GM21717 (cell line): ENCODE data around the gene AIFM2.
"Not testable (repeated sequence)": the region's sequence is repeated elsewhere in the genome, so short reads cannot be mapped to it uniquely, and the experiment has no call there.

Experiments
- ATAC-seq: cut with Tn5 transposase; IDR thresholded peaks from one replicate; pipeline ENCODE4 v1.9.1; 2021; ENCODE audit warnings: mild to moderate bottlenecking, moderate library complexity; ENCODE audit not compliant: unreplicated experiment

AIFM2 gene

GRCh38 chr10:70123817-70124216 is 8.8 kb downstream of the AIFM2 start:
- no peak for ATAC-seq

- ATAC-seq, result not testable (repeated sequence)
Observed at GRCh38 chr10:70123166-70123565, 9.5 kb downstream of the AIFM2 start.

DNA sequence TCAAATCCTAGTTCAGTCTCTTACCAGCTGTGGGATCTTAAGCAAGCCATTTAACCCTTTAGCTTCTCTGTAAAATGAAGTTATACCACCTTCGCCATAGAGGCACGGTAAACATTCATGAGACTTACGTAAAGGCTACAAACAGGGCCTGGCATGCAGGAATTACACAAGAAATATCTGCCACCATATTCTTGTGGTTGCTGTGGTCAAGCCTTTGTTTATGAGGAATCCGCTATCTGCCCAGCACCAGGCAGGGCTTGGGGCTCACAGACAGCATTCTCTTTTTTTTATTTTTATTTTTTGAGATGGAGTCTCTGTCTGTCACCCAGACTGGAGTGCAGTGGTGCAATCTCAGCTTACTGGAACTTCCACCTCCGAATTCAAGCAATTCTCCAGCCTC is 9.9 kb downstream of the AIFM2 start:
- ATAC-seq, result no peak

DNA sequence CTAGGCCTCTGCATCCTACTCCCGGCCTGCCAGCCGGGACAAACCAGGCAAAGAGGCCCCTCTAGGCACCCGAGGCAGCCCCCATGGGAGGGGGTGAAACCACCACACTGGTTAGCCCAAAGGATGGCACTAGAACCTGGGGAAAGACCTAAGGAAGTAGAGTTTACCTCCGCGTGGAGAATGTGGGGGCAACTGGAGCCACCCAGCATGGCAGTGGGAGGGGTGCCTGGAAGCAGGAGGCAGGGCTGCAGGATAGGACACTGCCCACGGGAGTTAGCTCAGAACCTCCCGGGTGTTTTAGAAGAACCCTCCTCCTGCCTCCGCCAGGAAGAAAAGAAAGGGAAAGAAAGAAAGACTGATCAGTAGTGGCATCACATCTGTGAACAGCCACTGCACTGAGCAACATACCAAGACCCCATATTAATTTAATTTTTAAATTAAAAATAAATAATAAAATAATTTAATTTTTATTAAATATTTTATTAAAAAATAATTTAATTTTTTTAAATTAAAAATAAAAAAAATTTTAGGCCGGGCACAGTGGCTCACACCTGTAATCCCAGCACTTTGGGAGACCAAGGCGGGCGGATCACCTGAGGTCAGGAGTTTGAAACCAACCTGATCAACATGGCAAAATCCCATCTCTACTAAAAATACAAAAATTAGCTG is 11.2 kb downstream of the AIFM2 start:
- ATAC-seq, result no peak

- ATAC-seq, result no peak
Observed at GRCh38 chr10:70120417-70120816, 12.2 kb downstream of the AIFM2 start.

GRCh38 chr10:70119623-70120022 is 13.0 kb downstream of the AIFM2 start:
- no peak for ATAC-seq

DNA sequence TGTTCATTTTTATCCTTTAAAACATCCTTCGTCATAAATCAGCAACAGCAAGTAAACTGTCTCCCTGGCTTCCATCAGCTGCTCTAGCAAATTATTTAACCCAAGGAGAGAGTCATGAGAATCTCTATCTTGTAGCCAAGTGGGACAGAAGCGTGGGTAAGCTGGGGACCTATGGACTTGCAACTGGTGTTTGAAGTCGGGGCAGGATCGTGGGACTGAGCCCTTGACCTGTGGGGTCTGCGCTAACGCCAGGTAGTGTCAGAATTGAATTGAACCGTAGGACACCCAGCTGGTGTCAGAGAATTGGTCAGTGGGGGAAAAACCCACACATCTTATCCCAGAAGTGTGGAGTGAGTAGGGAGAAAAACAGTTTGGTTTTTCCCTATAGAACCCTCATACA is 13.4 kb downstream of the AIFM2 start:
- no peak for ATAC-seq

GRCh38 chr10:70118196-70118595 is 14.4 kb downstream of the AIFM2 start:
- no peak for ATAC-seq

DNA sequence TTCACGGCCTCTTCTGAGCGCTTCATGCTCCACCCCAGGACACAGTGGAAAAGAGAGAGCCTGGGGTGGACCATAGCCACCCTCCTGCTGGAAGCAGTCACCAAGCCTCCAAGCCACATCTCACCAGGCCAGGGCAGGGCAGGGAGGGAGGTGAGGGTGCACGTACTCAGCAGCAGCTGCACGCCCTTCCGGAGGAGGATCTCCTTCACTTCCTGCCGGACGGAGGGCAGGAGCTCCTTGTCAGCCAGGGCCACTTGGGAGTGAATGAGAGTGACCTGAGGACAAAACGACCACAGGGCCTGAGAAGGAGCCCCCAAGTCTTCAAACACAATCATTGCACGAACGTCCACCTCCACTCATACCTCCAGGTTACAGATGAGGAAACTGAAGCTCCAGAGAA is 15.0 kb downstream of the AIFM2 start:
- ATAC-seq, result no peak

DNA sequence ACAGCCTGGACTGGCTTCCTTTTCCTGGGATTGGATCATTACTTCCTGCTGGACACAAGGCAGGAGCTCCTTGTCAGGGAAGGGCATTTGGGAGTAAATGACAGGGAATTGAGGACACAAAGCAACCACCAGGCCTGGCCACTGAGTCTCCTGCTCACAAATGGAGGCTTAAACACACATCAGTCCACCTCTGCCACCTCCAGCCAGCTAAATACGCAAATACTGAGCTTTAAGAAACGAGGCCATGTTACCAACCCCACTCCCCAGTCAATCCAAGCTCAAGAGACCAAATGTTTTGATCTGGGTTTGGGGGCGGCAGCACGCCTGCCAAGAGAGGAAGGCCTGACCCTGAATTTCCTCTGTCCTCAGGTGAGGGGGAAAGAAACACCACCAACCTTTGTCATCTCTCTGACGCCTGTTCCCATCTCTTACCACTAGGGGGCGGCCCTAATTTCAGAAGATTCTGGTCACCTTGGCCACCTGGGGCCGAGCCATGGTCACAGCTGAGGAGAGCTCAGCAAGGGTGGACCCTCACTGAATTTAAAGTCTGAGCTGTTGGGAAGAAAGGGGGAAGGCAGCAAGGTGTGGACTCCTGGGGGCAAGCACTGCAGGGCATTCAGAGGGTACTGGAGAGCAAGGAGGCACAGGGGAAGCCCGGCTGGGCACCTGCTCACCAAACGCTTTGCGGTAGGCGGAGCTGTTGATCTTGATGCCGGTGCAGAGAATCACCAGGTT is 16.5 kb downstream of the AIFM2 start:
- no peak for ATAC-seq

DNA sequence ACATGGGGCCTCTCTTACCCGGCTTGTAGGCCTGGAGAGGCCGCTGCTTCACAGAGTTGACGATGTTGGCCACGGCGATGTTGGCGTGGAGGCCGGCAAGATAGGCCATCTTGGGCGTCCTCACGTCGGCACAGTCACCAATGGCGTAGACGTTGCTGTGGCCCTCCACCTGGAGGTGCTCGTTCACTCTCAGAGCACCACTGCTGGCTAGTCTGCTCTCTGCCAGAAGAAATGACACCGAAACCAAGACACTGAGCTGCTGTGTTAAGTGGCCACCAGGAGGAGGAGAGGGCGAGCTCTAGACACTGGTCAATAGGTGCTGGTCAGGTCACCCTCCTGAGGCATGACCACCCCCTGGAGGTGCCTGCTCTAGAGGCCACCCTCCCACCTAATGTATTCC is 17.7 kb downstream of the AIFM2 start:
- ATAC-seq, result no peak

DNA sequence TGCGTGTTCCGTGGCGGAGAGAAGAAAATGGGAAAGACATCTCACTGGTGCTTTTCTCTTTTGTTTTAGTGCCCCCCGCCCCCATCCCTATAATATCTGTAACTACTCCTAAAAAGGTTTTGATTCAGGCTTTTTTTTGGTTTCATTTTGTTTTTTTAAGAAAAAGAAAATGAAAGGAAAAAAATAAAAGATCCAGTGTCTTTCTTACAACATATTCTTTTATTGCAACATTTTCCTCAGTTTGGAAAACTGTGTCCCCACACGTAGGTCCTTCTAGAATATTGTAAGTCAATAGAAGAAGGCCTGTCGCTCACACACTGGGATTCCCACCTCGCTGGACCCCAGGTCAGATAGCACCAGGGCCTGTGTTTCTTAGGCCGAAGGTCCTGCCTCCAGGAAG is 20.6 kb downstream of the AIFM2 start:
- ATAC-seq, result no peak

- no peak for ATAC-seq
Observed at GRCh38 chr10:70111496-70111895, 21.1 kb downstream of the AIFM2 start.

DNA sequence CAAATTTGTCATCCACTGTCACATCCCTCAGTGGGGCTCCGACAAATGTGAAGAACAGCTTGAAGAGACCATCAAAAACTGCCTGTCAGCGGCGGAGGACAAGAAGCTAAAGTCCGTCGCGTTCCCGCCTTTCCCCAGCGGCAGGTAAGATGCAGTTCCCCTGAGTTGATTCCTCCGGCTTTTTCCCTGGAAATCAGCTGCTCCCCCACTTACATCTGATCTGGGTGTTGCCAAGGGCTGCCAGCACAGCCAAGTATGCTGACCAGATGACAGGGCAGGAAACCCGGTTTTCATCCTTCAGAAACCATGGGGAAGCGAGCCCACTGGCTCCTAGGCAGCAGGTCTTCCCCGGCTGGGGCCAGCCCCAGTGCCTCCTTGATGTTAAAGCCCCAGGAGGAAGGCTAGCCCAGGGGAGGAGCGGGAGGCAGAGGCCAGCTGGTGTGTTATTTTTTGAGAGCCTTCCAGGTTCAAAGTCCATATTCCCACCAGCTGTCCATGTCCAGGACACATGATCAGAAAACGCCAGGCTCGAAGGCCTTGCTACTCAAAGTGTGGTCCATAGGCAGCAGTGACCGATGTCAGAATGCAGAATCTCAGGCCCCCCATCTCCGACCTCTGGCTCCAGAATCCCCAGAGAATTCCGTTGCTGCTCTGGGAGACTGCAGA is 23.4 kb downstream of the AIFM2 start:
- ATAC-seq, result no peak

DNA sequence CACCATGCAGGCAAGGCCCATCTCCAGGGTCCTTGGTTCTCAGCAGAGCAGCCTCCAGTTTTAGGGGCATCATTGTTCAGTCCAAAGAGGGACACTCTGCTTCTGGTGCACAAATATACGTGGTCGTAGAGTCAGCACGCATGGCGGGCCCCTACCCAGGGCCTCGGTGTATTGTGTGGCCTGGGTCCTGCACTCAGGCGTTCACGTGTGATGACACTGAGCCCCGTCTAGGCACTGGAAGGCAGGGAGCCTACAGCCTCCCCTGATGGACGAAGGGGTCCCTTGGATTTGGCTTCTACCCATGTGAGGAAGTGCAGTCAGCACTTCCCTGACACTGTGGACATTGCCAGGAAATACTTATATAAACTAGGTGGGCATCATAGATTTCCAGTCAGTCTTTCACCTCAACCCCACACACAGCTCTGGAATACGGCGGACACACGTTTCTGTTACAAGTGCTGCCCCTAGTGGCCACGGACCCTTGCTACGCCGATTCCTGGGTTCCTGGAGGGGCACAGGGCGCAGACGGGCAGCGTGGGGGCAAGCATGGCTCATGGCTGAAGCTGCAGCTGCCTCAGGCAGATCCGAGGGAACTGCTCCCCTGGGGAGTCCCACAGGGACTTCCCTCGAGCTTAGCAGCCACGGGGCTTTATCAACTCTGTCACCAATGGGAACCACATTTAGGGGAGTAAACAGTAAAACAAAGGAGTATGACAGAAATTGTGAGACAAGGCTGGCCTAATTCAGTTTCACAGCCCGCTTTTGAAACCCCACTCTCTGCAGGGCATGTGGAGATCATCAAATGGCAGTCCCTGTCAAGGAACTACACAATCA is 25.4 kb downstream of the AIFM2 start:
- no peak for ATAC-seq

- no peak for ATAC-seq
Observed at GRCh38 chr10:70101668-70102067, 31.0 kb downstream of the AIFM2 start.

DNA sequence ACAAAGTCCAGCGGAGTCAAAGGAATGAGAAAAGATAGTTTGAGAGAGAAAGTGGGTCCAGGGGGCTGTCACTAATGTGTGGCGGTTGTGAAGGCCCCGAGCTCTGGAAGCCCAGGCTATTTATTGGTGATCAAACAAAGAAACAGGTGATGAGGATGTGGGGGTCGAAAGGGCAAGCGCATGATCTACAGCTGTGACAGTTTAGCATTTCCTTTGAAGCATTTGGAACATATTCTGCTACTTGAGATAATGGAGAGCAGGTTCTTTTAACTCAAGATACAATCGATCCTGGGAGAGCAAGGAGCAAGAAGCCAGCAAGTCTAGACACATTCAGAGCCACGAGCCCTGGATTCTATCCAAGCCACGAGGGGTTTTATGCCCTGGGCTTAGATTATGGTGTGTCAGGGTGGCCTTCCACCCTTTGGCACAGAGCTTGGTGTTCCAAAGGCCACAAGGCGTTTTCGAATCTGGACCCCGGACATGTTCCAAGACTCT is 31.5 kb downstream of the AIFM2 start:
- ATAC-seq, result not testable (repeated sequence)

DNA sequence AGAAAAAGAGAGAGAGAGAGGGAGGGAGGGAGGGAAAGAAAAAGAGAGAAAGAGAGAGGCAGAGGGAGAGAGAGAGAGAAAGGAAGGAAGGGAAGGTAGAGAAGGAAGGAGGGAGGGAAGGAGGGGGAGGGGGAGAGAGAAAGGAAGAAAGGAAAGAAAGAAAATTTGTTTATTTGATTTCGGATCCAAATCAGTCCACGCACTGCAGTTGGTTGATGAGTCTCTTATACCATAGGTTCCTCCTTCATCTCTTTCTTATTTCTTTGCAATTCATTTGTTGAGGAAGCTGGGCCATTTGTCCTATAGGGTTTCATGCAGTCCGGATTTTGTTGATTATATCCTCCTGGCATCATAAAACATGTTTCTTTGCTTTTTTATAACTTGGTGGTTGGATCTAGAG is 34.4 kb downstream of the AIFM2 start:
- no peak for ATAC-seq

- no peak for ATAC-seq
Observed at GRCh38 chr10:70097459-70097858, 35.2 kb downstream of the AIFM2 start.

DNA sequence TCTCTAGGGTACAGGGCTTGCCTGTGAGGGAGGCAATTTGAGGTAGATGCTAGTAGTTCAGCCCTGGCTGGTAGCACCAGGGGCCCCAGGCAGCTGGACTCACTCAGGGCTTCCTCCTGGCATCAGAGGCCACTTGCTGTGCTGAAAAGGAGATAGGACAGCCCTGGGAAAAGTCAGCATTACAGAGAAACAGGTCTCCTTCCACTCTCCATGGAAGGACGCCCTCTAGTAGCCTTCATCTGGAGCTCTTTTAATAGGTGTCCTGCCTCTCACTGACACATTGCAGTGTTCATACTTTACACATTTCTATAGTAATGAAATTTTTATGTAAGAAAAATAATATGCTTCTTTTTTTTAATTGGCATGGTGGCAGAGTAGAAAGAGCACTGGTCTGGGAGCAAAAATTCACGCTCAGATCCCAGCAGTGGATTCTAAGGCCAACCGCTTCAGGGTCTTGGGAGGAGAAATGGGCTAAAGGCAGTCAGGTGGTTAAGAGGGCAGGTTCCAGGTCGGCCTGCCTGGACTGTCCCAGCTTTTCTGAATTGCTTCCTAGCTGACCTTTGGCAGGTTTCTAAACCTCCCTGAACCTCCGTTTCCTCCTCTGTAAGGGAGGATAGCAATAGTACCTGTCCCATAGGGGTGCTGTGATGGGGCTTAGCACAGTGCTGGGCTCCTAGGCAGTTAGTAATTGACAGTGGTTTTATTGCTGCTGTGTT is 35.8 kb downstream of the AIFM2 start:
- no peak for ATAC-seq
